ENCODE results near the gene NNT.
"Not testable (repeated sequence)": the region's sequence is repeated elsewhere in the genome, so short reads cannot be mapped to it uniquely, and the experiment has no call there.

The NNT gene

GRCh38 chr5:43685252-43685950 lies 82.4 kb downstream of the NNT start:
- no peak for TF ChIP-seq CTCF (conservative IDR thresholded peaks at IDR 0.05)
- no peak overlapping the region for H3K27ac ChIP-seq

GRCh38 chr5:43687275-43687674 lies 84.3 kb downstream of the NNT start:
- H3K27ac ChIP-seq: no peak overlapping the region
- no peak for TF ChIP-seq CTCF (conservative IDR thresholded peaks at IDR 0.05)

GRCh38 chr5:43691275-43691674 lies 88.3 kb downstream of the NNT start:
- no peak for TF ChIP-seq CTCF (conservative IDR thresholded peaks at IDR 0.05)
- no peak overlapping the region for H3K27ac ChIP-seq

- no peak for TF ChIP-seq CTCF (conservative IDR thresholded peaks at IDR 0.05)
- no peak overlapping the region for H3K27ac ChIP-seq
Observed at GRCh38 chr5:43691893-43692292, 88.9 kb downstream of the NNT start.

- TF ChIP-seq CTCF (conservative IDR thresholded peaks at IDR 0.05): no peak
- no peak overlapping the region for H3K27ac ChIP-seq
Observed at GRCh38 chr5:43693411-43693810, 90.4 kb downstream of the NNT start.

- TF ChIP-seq CTCF (conservative IDR thresholded peaks at IDR 0.05): no peak
- H3K27ac ChIP-seq: no peak overlapping the region
Observed at GRCh38 chr5:43694027-43694426, 91.0 kb downstream of the NNT start.

- not testable (repeated sequence) for H3K27ac ChIP-seq
Observed at GRCh38 chr5:43696444-43696843, 93.5 kb downstream of the NNT start.

GRCh38 chr5:43699910-43700309 lies 96.9 kb downstream of the NNT start:
- TF ChIP-seq CTCF (conservative IDR thresholded peaks at IDR 0.05): no peak
- H3K27ac ChIP-seq: no peak overlapping the region
